Endometrial microvascular endothelial cells (primary cell): ENCODE measurements around the gene ATXN1. TPM values are rescaled to one million over a fixed set of nuclear protein-coding genes. Genes with fewer than 3 reads are reported as not detected.

Experiments
- in situ Hi-C: cut with HindIII; loops from 2 replicates; pipeline ENCODE4 v1.10.0; 2017; ENCODE audit warnings: low sequenced_read_pairs, low pct_unique_long_range_greater_than_20kb; ENCODE audit errors: inconsistent ontology term
- total RNA-seq: library from RNA; depleted of rRNA; stranded (reverse); fragments of >200 nt; gene quantifications from one replicate; pipeline ENCODE4 v1.2.3, GENCODE V29; 2015; ENCODE audit errors: inconsistent ontology term

Gene ATXN1
- total RNA-seq, 1 donor from 2014 or later = 8.1 TPM

GRCh38 chr6:16766043-16766536 lies 4.8 kb upstream of the ATXN1 start:
- in situ Hi-C loops = loop anchor here (10.0 kb wide), 1 partner anchor 251 kb away; no protein-coding TSS in a partner anchor

GRCh38 chr6:16765235-16765634 lies 4.0 kb upstream of the ATXN1 start:
- in situ Hi-C loops = loop anchor here (10.0 kb wide), 1 partner anchor 250 kb away; no protein-coding TSS in a partner anchor

GRCh38 chr6:16764188-16764950 lies 3.1 kb upstream of the ATXN1 start:
- in situ Hi-C loops = loop anchor here (10.0 kb wide), 1 partner anchor 250 kb away; no protein-coding TSS in a partner anchor

- in situ Hi-C loops = loop anchor here (10.0 kb wide), 1 partner anchor 248 kb away; no protein-coding TSS in a partner anchor
Observed at GRCh38 chr6:16762550-16763477, 1.6 kb upstream of the ATXN1 start.

GRCh38 chr6:16762268-16762549 lies 949 bp upstream of the ATXN1 start:
- in situ Hi-C loops = loop anchor here (10.0 kb wide), 1 partner anchor 247 kb away; no protein-coding TSS in a partner anchor

- in situ Hi-C loops = loop anchor here (10.0 kb wide), 1 partner anchor 247 kb away; no protein-coding TSS in a partner anchor
Observed at GRCh38 chr6:16761471-16762267, 409 bp upstream of the ATXN1 start.

- in situ Hi-C loops = loop anchor here (10.0 kb wide), 1 partner anchor 245 kb away; no protein-coding TSS in a partner anchor
Observed at GRCh38 chr6:16759646-16760515, 1.4 kb downstream of the ATXN1 start.

GRCh38 chr6:16759181-16759645 lies 2.0 kb downstream of the ATXN1 start:
- in situ Hi-C loops = no loop called here

- in situ Hi-C loops = no loop called here
Observed at GRCh38 chr6:16758163-16758975, 2.9 kb downstream of the ATXN1 start.

- in situ Hi-C loops = no loop called here
Observed at GRCh38 chr6:16757332-16757731, 3.9 kb downstream of the ATXN1 start.

- in situ Hi-C loops = no loop called here
Observed at GRCh38 chr6:16756660-16757255, 4.5 kb downstream of the ATXN1 start.

- in situ Hi-C loops = no loop called here
Observed at GRCh38 chr6:16755544-16755943, 5.7 kb downstream of the ATXN1 start.

GRCh38 chr6:16754876-16755275 lies 6.4 kb downstream of the ATXN1 start:
- in situ Hi-C loops = no loop called here

- in situ Hi-C loops = no loop called here
Observed at GRCh38 chr6:16754274-16754673, 7.0 kb downstream of the ATXN1 start.

GRCh38 chr6:16753341-16753740 lies 7.9 kb downstream of the ATXN1 start:
- in situ Hi-C loops = no loop called here

- in situ Hi-C loops = no loop called here
Observed at GRCh38 chr6:16752206-16752866, 8.9 kb downstream of the ATXN1 start.
